SK-N-SH (cell line): ENCODE results near the gene SLC7A1.

ENCODE experiments used
- CHD2 ChIP-seq: fragments of 150-350 bp; IDR thresholded peaks from 2 replicates; pipeline ENCODE4 v1.6.1; 2018; ENCODE audit warnings: low read length; ENCODE audit not compliant: partially characterized antibody
- EZH2phosphoT487 ChIP-seq: fragments of 200-600 bp; sonication (generic); IDR thresholded peaks from 2 replicates; pipeline ENCODE4 v1.6.1; 2017; ENCODE audit warnings: low read depth, mixed run types, mild to moderate bottlenecking, antibody characterized with exemption, moderate library complexity, borderline replicate concordance
- FOXJ3 ChIP-seq: sonication (generic); formaldehyde crosslinking; IDR thresholded peaks from 2 replicates; pipeline ENCODE4 v1.5.1; 2020; ENCODE audit warnings: mild to moderate bottlenecking, missing genetic modification reagents
- GABPA ChIP-seq: IDR thresholded peaks from 2 replicates; pipeline ENCODE4 v1.4.0; 2012; ENCODE audit warnings: low read depth, mild to moderate bottlenecking
- IRF3 ChIP-seq: fragments of 150-350 bp; IDR thresholded peaks from 2 replicates; pipeline ENCODE4 v1.6.1; 2016; ENCODE audit warnings: mild to moderate bottlenecking, low read depth, low read length
- PBX3 ChIP-seq: IDR thresholded peaks from 2 replicates; pipeline ENCODE4; 2012
- POLR2AphosphoS5 ChIP-seq: IDR thresholded peaks from 2 replicates; pipeline ENCODE4 v1.6.1; 2012; ENCODE audit warnings: low read depth, low read length
- RCOR1 ChIP-seq: fragments of 150-350 bp; IDR thresholded peaks from 2 replicates; pipeline ENCODE4 v1.6.1; 2017; ENCODE audit warnings: antibody characterized with exemption, low read length
- TCF12 ChIP-seq: IDR thresholded peaks from 2 replicates; pipeline ENCODE4 v1.4.0; 2012
- TF ChIP-seq, protein P1 (sequence below): fragments of 200-600 bp; sonication (generic); IDR thresholded peaks from 2 replicates; pipeline ENCODE4 v1.6.1; 2017; ENCODE audit warnings: antibody characterized with exemption, mild to moderate bottlenecking, moderate library complexity
- TF ChIP-seq, protein P2 (sequence below): IDR thresholded peaks from 2 replicates; pipeline ENCODE4 v1.4.0; 2012; ENCODE audit warnings: low read depth

- TF ChIP-seq, protein P1, sequence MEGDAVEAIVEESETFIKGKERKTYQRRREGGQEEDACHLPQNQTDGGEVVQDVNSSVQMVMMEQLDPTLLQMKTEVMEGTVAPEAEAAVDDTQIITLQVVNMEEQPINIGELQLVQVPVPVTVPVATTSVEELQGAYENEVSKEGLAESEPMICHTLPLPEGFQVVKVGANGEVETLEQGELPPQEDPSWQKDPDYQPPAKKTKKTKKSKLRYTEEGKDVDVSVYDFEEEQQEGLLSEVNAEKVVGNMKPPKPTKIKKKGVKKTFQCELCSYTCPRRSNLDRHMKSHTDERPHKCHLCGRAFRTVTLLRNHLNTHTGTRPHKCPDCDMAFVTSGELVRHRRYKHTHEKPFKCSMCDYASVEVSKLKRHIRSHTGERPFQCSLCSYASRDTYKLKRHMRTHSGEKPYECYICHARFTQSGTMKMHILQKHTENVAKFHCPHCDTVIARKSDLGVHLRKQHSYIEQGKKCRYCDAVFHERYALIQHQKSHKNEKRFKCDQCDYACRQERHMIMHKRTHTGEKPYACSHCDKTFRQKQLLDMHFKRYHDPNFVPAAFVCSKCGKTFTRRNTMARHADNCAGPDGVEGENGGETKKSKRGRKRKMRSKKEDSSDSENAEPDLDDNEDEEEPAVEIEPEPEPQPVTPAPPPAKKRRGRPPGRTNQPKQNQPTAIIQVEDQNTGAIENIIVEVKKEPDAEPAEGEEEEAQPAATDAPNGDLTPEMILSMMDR = peak; percentile 29; the same call in 1 of the 2 replicates
- TF ChIP-seq POLR2AphosphoS5 (no peak), RCOR1 (no peak), GABPA (no peak), CHD2 (no peak), IRF3 (no peak), EZH2phosphoT487 (no peak), FOXJ3 (no peak), PBX3 (no peak), TCF12 (no peak)
- TF ChIP-seq, protein P2, sequence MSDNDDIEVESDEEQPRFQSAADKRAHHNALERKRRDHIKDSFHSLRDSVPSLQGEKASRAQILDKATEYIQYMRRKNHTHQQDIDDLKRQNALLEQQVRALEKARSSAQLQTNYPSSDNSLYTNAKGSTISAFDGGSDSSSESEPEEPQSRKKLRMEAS = no peak
These were observed 5.5 kb downstream of the SLC7A1 start for GRCh38 chr13:29589967-29590366.
